H1 (cell line): ENCODE results near the gene CDR2L. TPM values are rescaled to one million over a fixed set of nuclear protein-coding genes. Genes with fewer than 3 reads are reported as not detected.

Source experiments
- CTCF ChIA-PET: fragments of 300-600 bp; sonication (Branson Sonifier 250); formaldehyde crosslinking; loops from one replicate; lab custom pipeline; 2021; ENCODE audit not compliant: partially characterized antibody; lab: Charles Lee
- POLR2A ChIA-PET: fragments of 300-600 bp; sonication (Branson Sonifier 250); formaldehyde crosslinking; loops from one replicate; lab custom pipeline; 2021; ENCODE audit warnings: inconsistent platforms; ENCODE audit not compliant: partially characterized antibody; lab: Charles Lee
- DNase-seq, 2 experiments: peaks; one replicate each; pipeline versions ENCODE4 v3.0.0 to v3.0.0-alpha.2; 2010 to 2022; ENCODE audit warnings: low spot score in 2 of 2, low read depth in 1 of 2, mixed read lengths in 1 of 2
- FAIRE-seq: peaks from 2 replicates; lab custom pipeline; 2011; peaks lifted over from hg19 to GRCh38; lab: Jason Lieb, UNC
- H2AFZ ChIP-seq: 2 replicates; pipeline ENCODE4 v1.8.1; 2012; ENCODE audit warnings: low read length, inconsistent platforms
- H2AK5ac ChIP-seq: 2 replicates; pipeline ENCODE4 v1.6.1; 2013; ENCODE audit warnings: low read depth, low read length
- H2BK120ac ChIP-seq: replicated peaks from 2 replicates; pipeline ENCODE3; 2013; ENCODE audit warnings: low read depth, low read length, inconsistent platforms
- H2BK12ac ChIP-seq: 2 replicates; pipeline ENCODE4 v1.6.1; 2013; ENCODE audit warnings: low read depth, low read length
- H2BK15ac ChIP-seq: 2 replicates; pipeline ENCODE4 v1.6.1; 2013; ENCODE audit warnings: low read length
- H2BK20ac ChIP-seq: 2 replicates; pipeline ENCODE4 v1.6.1; 2013; ENCODE audit warnings: low read length
- H2BK5ac ChIP-seq: 2 replicates; pipeline ENCODE4 v1.6.1; 2013; ENCODE audit warnings: low read depth, low read length
- H3K14ac ChIP-seq: 2 replicates; pipeline ENCODE4 v1.6.1; 2013; ENCODE audit warnings: inconsistent platforms; ENCODE audit not compliant: insufficient read length
- H3K18ac ChIP-seq: 2 replicates; pipeline ENCODE4 v1.6.1; 2013; ENCODE audit warnings: low read length; ENCODE audit errors: extremely low read depth
- H3K23ac ChIP-seq: 2 replicates; pipeline ENCODE4 v1.6.1; 2013; ENCODE audit warnings: inconsistent platforms; ENCODE audit not compliant: insufficient read length
- H3K23me2 ChIP-seq: 2 replicates; pipeline ENCODE4 v1.6.1; 2013; ENCODE audit warnings: low read depth, low read length
- H3K27ac ChIP-seq: 2 replicates; pipeline ENCODE4 v1.6.1; 2011; ENCODE audit warnings: low read depth, low read length, inconsistent platforms
- H3K27me3 ChIP-seq, 4 experiments: replicated peaks in 1 of 4; 1 replicate in 1 of 4; 2 replicates in 3 of 4; pipeline versions ENCODE4 v1.6.1 to v1.8.1; 2011 to 2013; ENCODE audit warnings: low read length in 3 of 4, mild to moderate bottlenecking in 3 of 4, inconsistent platforms in 2 of 4, mixed read lengths in 2 of 4, moderate library complexity in 1 of 4; ENCODE audit not compliant: control insufficient read depth in 3 of 4, insufficient read depth in 3 of 4; ENCODE audit errors: extremely low read depth in 1 of 4
- H3K36me3 ChIP-seq, 4 experiments: 2 replicates each; pipeline versions ENCODE4 v1.6.1 to v1.8.1; 2011 to 2013; ENCODE audit warnings: mild to moderate bottlenecking in 4 of 4, low read length in 3 of 4, moderate library complexity in 2 of 4, control low read depth in 1 of 4, inconsistent platforms in 1 of 4; ENCODE audit not compliant: insufficient read depth in 4 of 4, control insufficient read depth in 2 of 4
- H3K4ac ChIP-seq: replicated peaks from 2 replicates; pipeline ENCODE3; 2013; ENCODE audit warnings: low read length, low read depth, mixed read lengths, inconsistent platforms; ENCODE audit not compliant: insufficient read length
- H3K4me1 ChIP-seq, 4 experiments: replicated peaks in 1 of 4; 1 replicate in 1 of 4; 2 replicates in 3 of 4; pipeline versions ENCODE4 v1.6.1 to v1.8.1; 2011 to 2013; ENCODE audit warnings: low read length in 3 of 4, inconsistent platforms in 2 of 4, mixed read lengths in 1 of 4; ENCODE audit not compliant: insufficient read depth in 4 of 4, control insufficient read depth in 3 of 4
- H3K4me2 ChIP-seq, 2 experiments: 2 replicates each; pipeline versions ENCODE4 v1.6.1 to v1.8.1; 2011 to 2013; ENCODE audit warnings: low read depth in 2 of 2, low read length in 2 of 2, control low read depth in 1 of 2, inconsistent platforms in 1 of 2, mild to moderate bottlenecking in 1 of 2; ENCODE audit not compliant: insufficient read depth in 1 of 2
- H3K4me3 ChIP-seq, 4 experiments: fragments of 200-600, 300-600 bp in 1 of 4; sonication (generic), shearing (Covaris generic), sonication (Bioruptor Twin) in 1 of 4; 2 replicates each; pipeline versions ENCODE4 v1.5.1 to v1.8.1; 2011 to 2016; ENCODE audit warnings: low read length in 4 of 4, low read depth in 3 of 4, control low read depth in 2 of 4, inconsistent platforms in 2 of 4, mild to moderate bottlenecking in 2 of 4, mixed read lengths in 1 of 4, moderate library complexity in 1 of 4; ENCODE audit not compliant: insufficient read depth in 2 of 4; ENCODE audit errors: extremely low read depth in 1 of 4
- H3K56ac ChIP-seq: replicated peaks from 2 replicates; pipeline ENCODE3; 2013; ENCODE audit warnings: low read depth, mild to moderate bottlenecking, mixed read lengths, low read length, inconsistent platforms; ENCODE audit not compliant: insufficient read length
- H3K79me1 ChIP-seq: 2 replicates; pipeline ENCODE4 v1.6.1; 2013; ENCODE audit warnings: low read depth, low read length, control low read depth
- H3K79me2 ChIP-seq, 2 experiments: 2 replicates each; pipeline versions ENCODE4 v1.6.1 to v1.8.1; 2012 to 2013; ENCODE audit warnings: low read length in 2 of 2, mild to moderate bottlenecking in 2 of 2, inconsistent platforms in 1 of 2; ENCODE audit not compliant: insufficient read depth in 2 of 2, control insufficient read depth in 1 of 2
- H3K9ac ChIP-seq, 4 experiments: replicated peaks in 1 of 4; 1 replicate in 1 of 4; 2 replicates in 3 of 4; pipeline versions ENCODE4 v1.6.1 to v1.8.1; 2011 to 2013; ENCODE audit warnings: low read depth in 3 of 4, low read length in 3 of 4, control low read depth in 2 of 4, mild to moderate bottlenecking in 2 of 4, moderate library complexity in 2 of 4, inconsistent platforms in 1 of 4; ENCODE audit errors: extremely low read depth in 1 of 4
- H3K9me3 ChIP-seq, 2 experiments: 2 replicates each; pipeline versions ENCODE4 v1.6.1 to v1.8.1; 2012 to 2013; ENCODE audit warnings: mild to moderate bottlenecking in 2 of 2, moderate library complexity in 2 of 2, control low read depth in 1 of 2, inconsistent platforms in 1 of 2, low read depth in 1 of 2, low read length in 1 of 2, mixed read lengths in 1 of 2; ENCODE audit not compliant: insufficient read depth in 2 of 2
- H4K20me1 ChIP-seq, 2 experiments: replicated peaks in 1 of 2; 2 replicates each; pipeline versions ENCODE3 to v1.8.1; 2011 to 2013; ENCODE audit warnings: inconsistent platforms in 2 of 2, low read length in 2 of 2, mild to moderate bottlenecking in 1 of 2; ENCODE audit not compliant: insufficient read depth in 2 of 2, control insufficient read depth in 1 of 2
- H4K5ac ChIP-seq: 2 replicates; pipeline ENCODE4 v1.6.1; 2013; ENCODE audit warnings: low read length, low read depth, mixed read lengths, inconsistent platforms; ENCODE audit not compliant: insufficient read length
- H4K8ac ChIP-seq: 2 replicates; pipeline ENCODE4 v1.8.0; 2013; ENCODE audit warnings: mild to moderate bottlenecking, moderate library complexity, low read length, inconsistent platforms; ENCODE audit not compliant: insufficient read depth; ENCODE audit errors: extremely low read depth
- H4K91ac ChIP-seq: replicated peaks from 2 replicates; pipeline ENCODE3; 2013; ENCODE audit warnings: low read length, mixed read lengths, inconsistent platforms; ENCODE audit not compliant: insufficient read length
- ATF3 ChIP-seq: IDR thresholded peaks from 2 replicates; pipeline ENCODE4 v1.6.1; 2011; ENCODE audit warnings: low read depth, mild to moderate bottlenecking, low read length; ENCODE audit not compliant: insufficient read depth
- BRCA1 ChIP-seq: IDR thresholded peaks from 2 replicates; pipeline ENCODE4 v1.6.1; 2012; ENCODE audit warnings: low read depth, low read length, improper control_type of control experiment
- GABPA ChIP-seq: IDR thresholded peaks from 2 replicates; pipeline ENCODE4 v1.6.1; 2011; ENCODE audit warnings: mild to moderate bottlenecking, low read length, moderate library complexity, borderline replicate concordance; ENCODE audit not compliant: insufficient read depth
- MAX ChIP-seq: IDR thresholded peaks from 2 replicates; pipeline ENCODE4 v1.6.1; 2012; ENCODE audit warnings: inconsistent platforms
- POLR2A ChIP-seq, 2 experiments: IDR thresholded peaks; 1 replicate in 1 of 2; 2 replicates in 1 of 2; pipeline ENCODE4 v1.6.1; 2011; ENCODE audit warnings: low read depth in 2 of 2, low read length in 2 of 2, mild to moderate bottlenecking in 2 of 2; ENCODE audit errors: control extremely low read depth in 1 of 2
- RBBP5 ChIP-seq: IDR thresholded peaks from 2 replicates; pipeline ENCODE4 v1.7.1; 2012; ENCODE audit warnings: low read depth, mild to moderate bottlenecking, inconsistent platforms, low read length, moderate library complexity, borderline replicate concordance
- SP1 ChIP-seq: IDR thresholded peaks from 2 replicates; pipeline ENCODE4 v1.6.1; 2011; ENCODE audit warnings: low read depth, low read length
- SRF ChIP-seq: IDR thresholded peaks from 2 replicates; pipeline ENCODE4 v1.6.1; 2011; ENCODE audit warnings: mild to moderate bottlenecking, low read depth, low read length, moderate library complexity
- WGBS, 2 experiments: shearing (Covaris generic) in 1 of 2; methylation state at CpG; one replicate each; pipeline versions ENCODE4 v1.1.6 to v1.1.7; 2013 to 2015; ENCODE audit warnings: low lambda C conversion rate in 2 of 2, mixed read lengths in 2 of 2, inconsistent platforms in 1 of 2, low coverage in 1 of 2, missing lambda C conversion rate in 1 of 2; ENCODE audit not compliant: insufficient replicate concordance in 2 of 2, insufficient coverage in 1 of 2, insufficient read length in 1 of 2; ENCODE audit errors: extremely low coverage in 1 of 2, missing lambda C conversion rate in 1 of 2; 5-methylcytosine and 5-hydroxymethylcytosine counted together
- polyA plus RNA-seq, 7 experiments: library from polyadenylated mRNA; depleted of rRNA in 3 of 7; stranded (reverse) in 5 of 7; unstranded in 2 of 7; fragments of >200 nt in 5 of 7; fragments of 200-250 nt in 2 of 7; gene quantifications; 1 replicate in 5 of 7; 2 replicates in 1 of 7; 4 replicates in 1 of 7; pipeline versions ENCODE4 v1.2.1 to v1.2.3, GENCODE V29; 2011 to 2013; ENCODE audit warnings: missing spikeins in 2 of 7, mixed read lengths in 2 of 7
- total RNA-seq: library from RNA; stranded (reverse); fragmentation: NEBNext Ultra II Directional; extraction: Animal tissue kit (Norgen Biotek cat#: 25700); gene quantifications from 2 replicates; pipeline ENCODE4 v1.2.1, GENCODE V29; 2021
- TF ChIP-seq, protein P1 (sequence below): IDR thresholded peaks from 2 replicates; pipeline ENCODE4 v1.6.1; 2012; ENCODE audit warnings: inconsistent platforms

The CDR2L gene
- total and polyA plus RNA-seq, 2 of the 8 experiments (the other 6 are each of a cell fraction or from before 2014, with no cell fraction given): 20.4 to 38.1 TPM

DNA sequence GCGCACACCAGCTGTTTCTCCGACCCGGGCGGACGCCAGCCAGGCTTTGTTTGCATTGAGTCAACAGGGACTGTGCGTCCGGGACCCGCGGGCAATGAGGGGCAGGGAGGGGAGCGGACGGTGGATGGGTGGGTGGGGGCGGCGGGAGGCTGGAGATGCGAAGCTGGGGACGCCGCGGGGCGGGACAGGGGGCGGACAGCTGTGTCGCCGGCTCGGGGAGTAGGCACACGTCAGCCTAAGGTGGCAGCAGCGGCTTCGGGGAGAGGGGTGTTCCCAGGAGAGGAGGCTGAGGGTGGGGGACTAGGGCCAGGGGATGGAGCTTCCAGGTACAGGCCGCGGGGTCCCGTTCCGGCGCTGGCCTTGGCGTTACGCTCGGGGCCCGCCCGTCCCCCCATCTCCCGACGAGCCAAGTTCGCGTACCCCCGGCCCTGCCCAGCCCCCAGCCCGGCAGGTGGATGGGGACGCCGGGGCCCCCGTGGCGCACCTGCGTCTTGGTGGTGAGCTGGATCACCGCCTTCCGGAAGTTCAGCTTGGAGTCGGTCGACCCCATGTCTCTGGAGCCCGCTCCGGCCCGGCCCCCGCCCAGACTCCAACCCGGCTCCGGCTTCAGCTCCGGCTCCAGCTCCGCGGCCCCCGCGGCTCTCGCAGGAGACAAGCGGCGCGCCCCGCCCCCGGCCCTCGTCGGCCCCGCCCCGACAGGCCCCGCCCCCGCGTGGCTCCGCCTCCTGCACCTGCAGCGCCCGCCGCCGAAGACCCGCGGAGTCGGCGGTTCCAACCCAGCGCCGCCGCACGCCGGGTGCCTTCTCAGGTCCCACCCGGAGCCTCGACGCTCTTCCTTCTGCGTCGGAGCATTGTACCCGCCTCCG lies 15.1 kb upstream of the CDR2L start, which contains the start of gene HID1:
HID1 (minus strand) TSS at position 653 of the 866 bp plus-strand sequence; CDS start at position 550, 103 bp downstream.
- Histone ChIP-seq H3K18ac (peak within 1 kb of the TSS; percentile 48), H3K9ac (peak within 1 kb of the TSS in 1 of 4 experiments; percentile 43; a peak in 2 of 7 replicates), H3K4ac (no peak within 1 kb of the TSS), H3K23me2 (peaks cover 10% of the 10 kb centered on the region; the same call in 1 of the 2 replicates), H3K4me2 (peak within 1 kb of the TSS; percentile 84 to 87), H3K4me3 (peak within 1 kb of the TSS; percentile 62 to 92 (median 62)), H3K14ac (no peak within 1 kb of the TSS), H3K27ac (no peak within 1 kb of the TSS), H3K9me3 (no peaks in the 10 kb centered on the region), H4K91ac (no peak within 1 kb of the TSS), H3K4me1 (peaks cover 0 to 15% (median 9%) of the 10 kb centered on the region in 4 experiments; a peak in 6 of 7 replicates), H3K36me3 (no peaks in the 10 kb centered on the region), H3K27me3 (peaks cover 17 to 43% (median 37%) of the 10 kb centered on the region in 4 experiments), H3K56ac (no peak within 1 kb of the TSS), H2BK15ac (peak within 1 kb of the TSS; percentile 46), H4K20me1 (no peaks in the 10 kb centered on the region), H2BK12ac (no peak within 1 kb of the TSS; the same call in 1 of the 2 replicates), H2BK20ac (no peak within 1 kb of the TSS), H3K79me1 (no peaks in the 10 kb centered on the region), H4K8ac (peak within 1 kb of the TSS; percentile 14; the same call in 1 of the 2 replicates), H2AFZ (peak within 1 kb of the TSS; percentile 89; the same call in 1 of the 2 replicates), H3K23ac (no peak within 1 kb of the TSS), H2BK5ac (no peak within 1 kb of the TSS), H2AK5ac (no peak within 1 kb of the TSS), H3K79me2 (no peaks in the 10 kb centered on the region), H2BK120ac (no peak within 1 kb of the TSS), H4K5ac (peak within 1 kb of the TSS; percentile 6)
- DNase-seq (peak in 1 of 2 experiments; percentile 91), FAIRE-seq (no peak)
- ChIA-PET POLR2A (interaction anchor here (0.9 to 6.5 kb wide), 14 partner anchors 8 to 74 kb away, joined by 3 to 48 read pairs (median 3); partner anchors contain the start of genes ATP5PD, CDR2L and MRPL58), CTCF (interaction anchor here (0.6 to 19.8 kb wide), 11 partner anchors 10 to 200 kb away, joined by 3 to 345 read pairs (median 7); partner anchors contain the start of gene MRPL58)
- WGBS, 2 experiments: 5% methylated on average over 21 of the region's 95 CpGs; no CpG with 5 or more reads in 1 of the 2 experiments
- TF ChIP-seq GABPA (no peak), POLR2A (IDR thresholded peaks at IDR 0.05; ENCODE audit: control extremely low read depth in 1 of 2, low read depth in 2 of 2, low read length in 2 of 2) (no peak), ATF3 (no peak), SP1 (0 out of 2 replicates have a peak, but pooled peaks have one; percentile 17), MAX (no peak; the same call in 1 of the 2 replicates), BRCA1 (no peak), RBBP5 (peak; percentile 34; the same call in 1 of the 2 replicates), SRF (no peak)
- TF ChIP-seq, protein P1, sequence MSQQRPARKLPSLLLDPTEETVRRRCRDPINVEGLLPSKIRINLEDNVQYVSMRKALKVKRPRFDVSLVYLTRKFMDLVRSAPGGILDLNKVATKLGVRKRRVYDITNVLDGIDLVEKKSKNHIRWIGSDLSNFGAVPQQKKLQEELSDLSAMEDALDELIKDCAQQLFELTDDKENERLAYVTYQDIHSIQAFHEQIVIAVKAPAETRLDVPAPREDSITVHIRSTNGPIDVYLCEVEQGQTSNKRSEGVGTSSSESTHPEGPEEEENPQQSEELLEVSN: no peak
